GM21360 (cell line): ENCODE measurements around the gene DPM3.
"Not testable (repeated sequence)": the region's sequence is repeated elsewhere in the genome, so short reads cannot be mapped to it uniquely, and the experiment has no call there.

ENCODE experiments used
- ATAC-seq: cut with Tn5 transposase; IDR thresholded peaks from one replicate; pipeline ENCODE4 v1.9.1; 2021; ENCODE audit warnings: mild to moderate bottlenecking, moderate library complexity; ENCODE audit not compliant: unreplicated experiment

DPM3 gene

GRCh38 chr1:155162631-155163030 lies 22.3 kb upstream of the DPM3 start:
- ATAC-seq, result not testable (repeated sequence)

DNA sequence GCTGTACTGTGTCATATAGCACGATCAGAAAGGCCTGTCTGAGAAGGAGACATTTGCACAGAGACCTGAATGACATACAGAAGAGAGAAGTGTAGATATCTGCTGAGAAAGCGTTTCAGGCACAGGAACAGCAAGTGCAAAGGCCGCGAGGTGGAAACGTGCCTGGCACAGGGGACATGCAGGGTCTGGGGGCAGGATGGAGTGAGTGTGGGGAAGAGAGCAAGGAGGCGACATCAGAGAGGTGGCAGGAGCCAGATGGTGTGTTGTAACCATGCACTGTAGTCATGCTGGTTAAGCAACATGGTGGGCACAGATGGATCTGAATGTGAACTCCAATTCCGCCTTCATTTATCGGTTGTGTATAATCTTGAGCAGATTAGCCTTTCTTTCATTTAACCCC lies 19.8 kb upstream of the DPM3 start:
- no peak for ATAC-seq

GRCh38 chr1:155158991-155159390 lies 18.7 kb upstream of the DPM3 start:
- ATAC-seq, result no peak

GRCh38 chr1:155155996-155156643 lies 15.8 kb upstream of the DPM3 start:
- not testable (repeated sequence) for ATAC-seq

- no peak for ATAC-seq
Measured at GRCh38 chr1:155145491-155145890, 5.2 kb upstream of the DPM3 start.

DNA sequence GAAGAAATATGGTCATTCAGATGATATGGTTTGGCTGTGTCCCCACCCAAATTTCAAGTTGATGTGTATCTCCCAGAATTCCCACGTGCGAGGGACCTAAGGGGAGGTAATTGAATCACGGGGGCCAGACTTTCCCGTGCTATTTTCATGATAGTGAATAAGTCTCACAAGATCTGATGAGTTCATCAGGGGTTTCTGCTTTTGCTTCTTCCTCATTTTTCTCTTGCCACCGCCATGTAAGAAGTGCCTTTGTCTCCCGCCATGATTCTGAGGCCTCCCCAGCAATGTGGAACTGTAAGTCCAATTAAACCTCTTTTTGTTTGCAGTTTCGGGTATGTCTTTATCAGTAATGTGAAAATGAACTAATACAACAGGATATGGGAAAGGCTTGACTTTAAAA lies 1.4 kb upstream of the DPM3 start:
- ATAC-seq, result no peak

DNA sequence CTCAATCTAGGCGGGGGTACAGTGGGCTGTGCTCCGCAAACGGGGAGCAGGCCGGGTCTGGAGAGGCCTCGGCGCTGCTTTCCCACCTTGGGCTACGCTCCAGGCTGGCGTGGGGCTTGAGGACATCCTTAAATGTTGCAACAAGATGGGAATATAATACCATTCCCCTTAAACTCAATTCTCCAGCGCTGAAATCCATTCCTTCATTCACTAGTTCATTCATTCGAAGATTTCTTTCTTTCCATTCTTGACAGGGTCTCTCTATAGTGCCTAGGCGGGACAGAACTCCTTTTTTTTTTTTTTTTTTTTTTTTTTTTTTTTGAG lies 261 bp upstream of the DPM3 start:
- no peak for ATAC-seq

- no peak for ATAC-seq
Measured at GRCh38 chr1:155137154-155137949, 3.0 kb downstream of the DPM3 start.

DNA sequence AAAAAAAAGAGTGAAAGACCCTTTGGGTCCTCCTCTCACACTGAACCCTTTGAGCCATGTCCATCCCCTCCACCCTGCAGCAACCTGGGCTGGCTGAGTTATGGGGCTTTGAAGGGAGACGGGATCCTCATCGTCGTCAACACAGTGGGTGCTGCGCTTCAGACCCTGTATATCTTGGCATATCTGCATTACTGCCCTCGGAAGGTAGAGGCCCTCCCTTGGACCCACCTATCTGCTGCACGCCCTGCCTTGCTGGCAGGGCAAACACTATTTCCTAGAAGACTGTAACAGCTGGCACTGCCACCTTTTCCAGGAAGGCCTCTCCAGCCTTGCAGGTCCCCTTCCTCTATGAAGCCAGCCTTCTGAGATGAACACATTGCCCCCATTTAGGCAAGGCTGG lies 3.6 kb downstream of the DPM3 start:
- no peak for ATAC-seq

- peak; percentile 70 for ATAC-seq
Measured at GRCh38 chr1:155135415-155136028, 4.8 kb downstream of the DPM3 start, which contains the start of gene SLC50A1. Gene SLC50A1, plus strand, starts transcription at chr1:155135852. Its CDS starts 60 bp downstream, at chr1:155135912.

- ATAC-seq, result no peak
Measured at GRCh38 chr1:155134880-155135414, 5.4 kb downstream of the DPM3 start.

DNA sequence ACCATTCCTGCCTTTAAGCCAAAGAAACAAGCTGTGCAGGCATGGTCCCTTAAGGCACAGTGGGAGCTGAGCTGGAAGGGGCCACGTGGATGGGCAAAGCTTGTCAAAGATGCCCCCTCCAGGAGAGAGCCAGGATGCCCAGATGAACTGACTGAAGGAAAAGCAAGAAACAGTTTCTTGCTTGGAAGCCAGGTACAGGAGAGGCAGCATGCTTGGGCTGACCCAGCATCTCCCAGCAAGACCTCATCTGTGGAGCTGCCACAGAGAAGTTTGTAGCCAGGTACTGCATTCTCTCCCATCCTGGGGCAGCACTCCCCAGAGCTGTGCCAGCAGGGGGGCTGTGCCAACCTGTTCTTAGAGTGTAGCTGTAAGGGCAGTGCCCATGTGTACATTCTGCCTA lies 6.0 kb downstream of the DPM3 start:
- ATAC-seq, result no peak

GRCh38 chr1:155133799-155134281 lies 6.5 kb downstream of the DPM3 start:
- no peak for ATAC-seq

DNA sequence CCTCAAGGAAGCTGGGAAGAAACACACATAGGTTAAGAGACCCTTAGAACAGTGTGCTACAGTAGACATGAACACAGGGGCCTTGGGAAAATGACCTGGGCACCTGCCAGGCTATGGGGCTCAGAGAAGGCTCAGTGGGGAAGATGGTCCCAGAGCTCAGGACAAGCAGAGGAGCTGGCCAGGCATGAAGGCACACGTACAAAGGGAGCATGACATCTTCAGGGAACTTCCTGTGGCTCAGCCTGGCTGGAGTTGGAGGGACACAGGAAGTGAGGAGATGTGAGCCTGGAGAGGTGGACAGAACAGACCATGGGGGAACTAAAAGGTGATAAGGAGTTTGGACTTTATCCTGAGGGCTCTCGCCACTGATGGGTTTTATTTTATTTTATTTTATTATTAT lies 8.5 kb downstream of the DPM3 start:
- ATAC-seq, result no peak

GRCh38 chr1:155131285-155131684 lies 9.0 kb downstream of the DPM3 start:
- no peak for ATAC-seq

GRCh38 chr1:155130272-155131006 lies 9.9 kb downstream of the DPM3 start:
- no peak for ATAC-seq

DNA sequence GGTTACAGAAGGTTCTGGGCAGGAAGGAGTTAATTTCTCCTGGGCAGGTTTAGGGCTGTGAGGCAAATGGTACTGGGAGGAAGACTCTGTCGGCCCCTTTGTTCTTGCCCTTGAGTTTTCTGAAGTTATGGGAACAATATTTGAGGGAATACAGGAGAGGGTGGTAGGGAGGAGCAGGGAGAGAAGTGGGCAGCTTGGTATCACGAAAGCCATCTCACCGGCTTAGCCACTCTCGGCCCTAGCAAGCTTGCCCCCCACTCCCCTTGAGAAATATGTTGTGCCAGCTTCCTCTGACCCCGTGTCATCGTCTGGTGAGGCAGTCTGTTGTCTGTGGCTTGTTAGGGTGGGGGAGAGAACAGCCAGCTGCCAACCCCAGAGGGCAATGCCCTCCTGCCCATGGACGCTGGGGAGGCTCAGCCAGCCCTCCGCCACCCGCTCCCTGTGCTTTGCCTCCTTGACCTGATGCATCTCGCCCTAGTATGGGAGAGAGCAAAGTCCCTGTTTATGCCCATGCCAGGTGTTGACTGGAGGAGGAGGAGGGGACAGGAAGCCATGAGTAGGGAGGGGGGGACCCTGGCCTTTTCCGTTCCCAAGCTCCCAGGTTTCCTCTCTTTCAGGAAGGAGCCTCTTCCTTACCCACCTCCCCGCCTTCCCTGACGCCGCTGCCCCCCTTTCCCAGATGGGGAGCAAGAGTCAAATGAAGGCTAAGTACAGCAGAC lies 11.4 kb downstream of the DPM3 start:
- no peak for ATAC-seq

DNA sequence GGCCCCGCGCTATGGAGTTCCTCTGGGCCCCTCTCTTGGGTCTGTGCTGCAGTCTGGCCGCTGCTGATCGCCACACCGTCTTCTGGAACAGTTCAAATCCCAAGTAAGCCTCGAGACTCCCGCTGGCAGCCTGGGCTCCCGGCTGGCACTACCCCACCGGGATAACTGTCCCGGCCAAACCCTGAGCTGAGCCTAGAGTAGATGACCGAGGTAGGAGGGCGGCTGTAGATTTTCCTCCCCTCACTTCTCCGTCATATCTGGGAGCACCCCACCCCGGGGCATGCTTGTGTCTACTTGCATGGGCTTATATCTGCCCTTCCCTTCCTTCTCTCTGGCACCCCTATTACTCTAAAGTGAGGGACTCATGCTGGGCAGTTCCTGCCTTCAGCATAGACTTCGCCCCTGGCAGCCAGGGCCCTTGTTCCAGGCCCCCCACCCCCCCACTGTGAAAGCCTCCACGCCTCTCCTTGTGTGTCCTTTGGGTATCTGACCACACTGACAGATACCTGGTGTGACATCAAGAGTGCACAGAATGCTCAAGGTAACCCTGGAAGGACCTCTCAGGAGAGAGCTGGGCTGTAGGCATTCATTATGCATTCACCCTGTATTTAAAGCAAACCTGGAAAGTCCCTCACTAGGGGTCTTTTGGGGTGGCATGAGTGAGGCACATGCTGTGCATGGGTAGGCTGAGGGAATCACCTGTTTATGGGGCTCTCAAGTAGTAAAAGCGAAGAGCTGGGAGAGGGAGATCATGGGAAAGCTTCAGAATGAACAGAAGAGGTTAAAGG lies 12.2 kb downstream of the DPM3 start:
- no peak for ATAC-seq

- no peak for ATAC-seq
Measured at GRCh38 chr1:155127105-155127966, 13.0 kb downstream of the DPM3 start, which contains the start of gene EFNA1. Gene EFNA1, plus strand, starts transcription at chr1:155127876. Its CDS starts 102 bp downstream, at chr1:155127978.
